DMS 273 (cell line): Measurements from ENCODE around the gene HLA-DMB.
A peak's percentile ranks its signal among the peaks of the same experiment; 100 is the strongest.

Experiments
- DNase-seq: peaks from one replicate; lab custom pipeline; 2025; ENCODE audit not compliant: unreplicated experiment; lab: John Stamatoyannopoulos, UW

Gene HLA-DMB

GRCh38 chr6:32922083-32922482 is 18.7 kb downstream of the HLA-DMB start:
- DNase-seq, result no peak

- DNase-seq, result no peak
These were observed 20.1 kb downstream of the HLA-DMB start for GRCh38 chr6:32920715-32921114.

GRCh38 chr6:32912951-32913350 is 27.9 kb downstream of the HLA-DMB start:
- peak; percentile 83 for DNase-seq

- DNase-seq, result no peak
These were observed 31.9 kb downstream of the HLA-DMB start for GRCh38 chr6:32908897-32909296.

- no peak for DNase-seq
These were observed 34.3 kb downstream of the HLA-DMB start for GRCh38 chr6:32906539-32906938.

GRCh38 chr6:32905078-32905477 is 35.8 kb downstream of the HLA-DMB start:
- no peak for DNase-seq

- DNase-seq, result no peak
These were observed 36.9 kb downstream of the HLA-DMB start for GRCh38 chr6:32903952-32904351.

DNA sequence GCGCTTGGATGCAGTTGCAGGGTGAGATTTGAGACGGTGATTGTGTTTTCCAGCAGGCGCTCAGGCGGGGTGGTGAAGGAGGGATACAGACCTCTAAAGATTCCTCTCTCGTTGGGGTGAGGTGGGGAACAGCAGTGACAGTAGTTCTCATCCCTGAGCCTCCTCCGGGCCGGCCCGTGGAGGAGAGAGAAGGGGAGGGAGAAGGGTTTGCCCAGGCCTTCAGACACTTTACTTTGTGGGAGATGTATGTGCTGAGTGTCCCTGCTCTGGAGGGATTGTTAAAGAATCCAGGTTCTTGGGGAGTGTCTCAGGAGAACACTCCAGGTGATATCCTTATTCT is 45.9 kb downstream of the HLA-DMB start:
- DNase-seq, result no peak

GRCh38 chr6:32894085-32895005 is 46.5 kb downstream of the HLA-DMB start:
- DNase-seq, result peak; percentile 97

DNA sequence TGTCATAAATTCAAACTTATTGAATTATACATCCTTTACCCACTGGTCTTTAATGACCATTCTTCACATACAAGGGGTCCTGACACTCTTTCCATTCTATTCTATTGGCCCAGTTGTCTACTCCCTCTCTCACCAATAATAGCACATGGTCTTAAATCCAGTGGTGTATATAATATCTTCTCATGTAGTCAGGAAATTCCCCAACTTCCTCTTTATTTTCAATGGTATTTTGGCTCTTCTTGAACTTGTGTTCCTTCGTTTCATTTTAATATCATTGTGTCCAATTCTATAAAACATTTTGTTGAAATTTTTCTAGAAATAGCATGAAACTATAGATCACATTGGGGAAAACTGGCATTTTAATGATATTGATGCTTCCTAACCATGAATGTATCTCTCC is 50.0 kb downstream of the HLA-DMB start:
- DNase-seq, result no peak

DNA sequence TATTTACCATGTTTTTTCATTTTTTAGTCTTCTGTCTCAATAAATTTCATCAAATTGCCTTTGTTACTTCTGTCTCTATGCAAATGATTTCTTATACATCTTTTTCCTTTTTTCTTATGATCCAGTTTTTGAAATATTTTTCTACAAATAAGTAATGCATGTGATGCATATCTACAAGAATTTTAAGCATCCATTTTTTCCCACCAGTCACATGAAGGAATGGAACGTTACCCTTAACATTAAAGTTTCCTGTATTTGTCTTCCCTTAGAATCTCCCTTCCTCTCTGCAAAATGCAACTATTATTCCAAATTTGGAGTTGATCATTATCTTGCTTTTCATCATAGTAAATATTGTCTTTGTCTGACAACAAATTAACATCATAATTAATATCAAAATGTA is 51.3 kb downstream of the HLA-DMB start:
- no peak for DNase-seq

DNA sequence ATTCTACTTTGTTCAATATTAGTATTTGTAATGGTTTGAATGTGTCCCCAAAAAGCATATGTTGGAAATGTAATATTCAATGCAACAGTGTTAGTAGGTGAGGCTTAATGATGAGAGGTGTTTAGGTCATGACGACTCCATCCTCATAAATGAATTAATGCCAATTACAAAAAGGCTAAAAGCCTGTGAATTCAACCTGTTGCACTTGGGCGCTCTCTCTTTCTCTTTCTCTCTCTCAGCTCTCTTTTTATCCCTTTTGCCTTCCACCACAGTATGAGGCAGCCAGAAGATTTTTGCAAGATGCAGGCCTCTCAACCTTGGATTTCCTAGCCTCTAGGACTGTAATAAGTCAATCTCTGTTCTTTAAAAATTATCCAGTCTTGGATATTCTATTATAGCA is 52.3 kb downstream of the HLA-DMB start:
- no peak for DNase-seq

DNA sequence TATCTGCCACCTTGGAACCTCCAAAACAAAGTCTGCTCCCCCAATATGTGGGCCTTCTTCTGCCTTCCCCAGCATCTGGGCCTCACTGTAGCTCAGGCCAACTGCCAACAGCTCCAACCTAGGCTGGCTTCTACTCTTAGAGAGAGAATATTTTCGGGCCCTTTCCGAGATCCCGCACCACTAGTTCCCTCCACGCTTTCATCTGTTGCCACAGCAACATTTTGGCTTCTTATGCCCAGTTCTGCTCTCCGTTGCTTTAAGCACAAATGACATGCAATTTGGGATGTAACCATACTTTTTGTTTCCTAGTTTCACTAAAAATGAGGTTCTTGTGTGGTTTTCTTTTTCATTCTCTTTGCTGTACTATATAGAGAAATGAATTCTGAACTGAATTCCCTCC is 53.2 kb downstream of the HLA-DMB start:
- DNase-seq, result peak; percentile 21

GRCh38 chr6:32886681-32887383 is 54.0 kb downstream of the HLA-DMB start:
- peak; percentile 51 for DNase-seq

- DNase-seq, result peak; percentile 87
These were observed 55.0 kb downstream of the HLA-DMB start for GRCh38 chr6:32885698-32886286.
